Caco-2 (cell line): Measurements from ENCODE around the gene ANKAR. TPM values are rescaled to one million over a fixed set of nuclear protein-coding genes. Genes with fewer than 3 reads are reported as not detected.
"Not testable (repeated sequence)": the region's sequence is repeated elsewhere in the genome, so short reads cannot be mapped to it uniquely, and the experiment has no call there.

ENCODE experiments used
- BruUV-seq: library from RNA; stranded (reverse); fragments of 400-500 nt; replicated peaks from 2 replicates; lab custom pipeline; 2021; lab: Mats Ljungman, UMichigan
- CTCF ChIA-PET: fragments of 300-600 bp; sonication (Branson Sonifier 250); formaldehyde crosslinking; loops from one replicate; lab custom pipeline; 2022; ENCODE audit warnings: antibody characterized with exemption; lab: Charles Lee
- POLR2A ChIA-PET: fragments of 300-600 bp; sonication (Branson Sonifier 250); formaldehyde crosslinking; loops from one replicate; lab custom pipeline; 2022; ENCODE audit warnings: antibody characterized with exemption; lab: Charles Lee
- DNase-seq, 2 experiments: peaks; one replicate each; pipeline versions ENCODE4 v3.0.0 to v3.0.0-alpha.2; 2020 to 2022
- H3K27me3 ChIP-seq: replicated peaks from 2 replicates; pipeline ENCODE4 v1.6.0; 2011; ENCODE audit warnings: low read length; ENCODE audit not compliant: control insufficient read depth, insufficient read depth
- H3K36me3 ChIP-seq: 2 replicates; pipeline ENCODE4 v1.5.1; 2011; ENCODE audit warnings: low read length; ENCODE audit not compliant: control insufficient read depth, insufficient read depth
- H3K4me1 ChIP-seq: fragments of 250-450 bp; sonication (Bioruptor Pico); 2 replicates; pipeline ENCODE4 v1.5.1; 2020; ENCODE audit warnings: mild to moderate bottlenecking
- H3K4me3 ChIP-seq: 2 replicates; pipeline ENCODE4 v1.5.1; 2011; ENCODE audit warnings: low read depth, mild to moderate bottlenecking, control low read depth, low read length
- H3K9me3 ChIP-seq: fragments of 250-450 bp; sonication (Bioruptor Pico); 2 replicates; pipeline ENCODE4 v1.5.1; 2020; ENCODE audit warnings: mild to moderate bottlenecking, moderate library complexity
- H3K27ac Mint-ChIP-seq: one replicate; pipeline ENCODE4 v1.8.0; 2022; ENCODE audit warnings: mixed read lengths; ENCODE audit not compliant: unreplicated experiment
- H3K27me3 Mint-ChIP-seq: one replicate; pipeline ENCODE4 v1.8.0; 2022; ENCODE audit warnings: mixed read lengths; ENCODE audit not compliant: insufficient read depth, unreplicated experiment
- H3K36me3 Mint-ChIP-seq: one replicate; pipeline ENCODE4 v1.8.0; 2022; ENCODE audit warnings: mild to moderate bottlenecking, mixed read lengths; ENCODE audit not compliant: insufficient read depth, unreplicated experiment
- H3K4me1 Mint-ChIP-seq: one replicate; pipeline ENCODE4 v1.8.0; 2022; ENCODE audit warnings: low read depth, mixed read lengths; ENCODE audit not compliant: unreplicated experiment
- H3K4me3 Mint-ChIP-seq: one replicate; pipeline ENCODE4 v1.8.0; 2022; ENCODE audit warnings: mild to moderate bottlenecking, moderate library complexity, mixed read lengths; ENCODE audit not compliant: unreplicated experiment
- H3K9me3 Mint-ChIP-seq: one replicate; pipeline ENCODE4 v1.8.0; 2022; ENCODE audit warnings: mixed read lengths; ENCODE audit not compliant: unreplicated experiment
- CTCF ChIP-seq, 2 experiments: fragments of 200-600 bp in 1 of 2; IDR thresholded peaks; 1 replicate in 1 of 2; 2 replicates in 1 of 2; pipeline versions ENCODE4 v1.5.1 to v1.8.0; 2011 to 2022; ENCODE audit warnings: antibody characterized with exemption in 1 of 2, control low read depth in 1 of 2, inconsistent platforms in 1 of 2, low read depth in 1 of 2, low read length in 1 of 2, mild to moderate bottlenecking in 1 of 2, moderate library complexity in 1 of 2; ENCODE audit not compliant: insufficient read depth in 1 of 2, severe bottlenecking in 1 of 2, unreplicated experiment in 1 of 2
- intact Hi-C: fragments of 100-400 bp; cut with micrococcal nuclease; formaldehyde crosslinking; loops from one replicate; pipeline ENCODE4 v1.10.0; 2022; ENCODE audit not compliant: unreplicated experiment
- total RNA-seq: library from RNA; stranded (reverse); gene quantifications from 2 replicates; pipeline ENCODE4 v1.2.3, GENCODE V29; 2022

ANKAR gene
- total RNA-seq, 1 experiment from 2014 or later, result 4.7 TPM

GRCh38 chr2:189702071-189702470 lies 27.6 kb downstream of the ANKAR start:
- no peaks in the 10 kb centered on the region for H3K4me1 ChIP-seq
- Mint-ChIP-seq H3K4me3 (no peak overlapping the region), H3K4me1 (no peaks in the 10 kb centered on the region), H3K9me3 (no peaks in the 10 kb centered on the region), H3K27ac (no peak overlapping the region), H3K27me3 (no peaks in the 10 kb centered on the region), H3K36me3 (no peaks in the 10 kb centered on the region)
- BruUV-seq, result no TSS peak
- no peaks in the 10 kb centered on the region for H3K9me3 ChIP-seq
- TF ChIP-seq CTCF (IDR thresholded peaks at IDR 0.05; ENCODE audit: insufficient read depth in 1 of 2, low read depth in 1 of 2, low read length in 1 of 2, severe bottlenecking in 1 of 2, unreplicated experiment in 1 of 2), result peak; percentile 31 to 41
- ChIA-PET CTCF (no interaction called here), POLR2A (no interaction called here)
- H3K27me3 ChIP-seq, result no peaks in the 10 kb centered on the region
- H3K36me3 ChIP-seq, result no peaks in the 10 kb centered on the region
- intact Hi-C loops, result loop anchor here (1.0 kb wide), 1 partner anchor 28 kb away; the partner anchor contains the start of gene ANKAR
- DNase-seq, result peak in 1 of 2 experiments; percentile 22
- no peak overlapping the region for H3K4me3 ChIP-seq

GRCh38 chr2:189709501-189710221 lies 35.2 kb downstream of the ANKAR start:
- Histone ChIP-seq H3K36me3 (no peaks in the 10 kb centered on the region), H3K27me3 (no peaks in the 10 kb centered on the region), H3K4me3 (no peak overlapping the region), H3K4me1 (no peaks in the 10 kb centered on the region), H3K9me3 (no peaks in the 10 kb centered on the region)
- Mint-ChIP-seq H3K36me3 (peaks cover 5% of the 10 kb centered on the region), H3K4me3 (no peak overlapping the region), H3K27ac (no peak overlapping the region), H3K4me1 (no peaks in the 10 kb centered on the region), H3K27me3 (no peaks in the 10 kb centered on the region), H3K9me3 (peaks cover 13% of the 10 kb centered on the region)
- no peak for TF ChIP-seq CTCF (IDR thresholded peaks at IDR 0.05; ENCODE audit: insufficient read depth in 1 of 2, low read depth in 1 of 2, low read length in 1 of 2, severe bottlenecking in 1 of 2, unreplicated experiment in 1 of 2)
- intact Hi-C loops, result no loop called here
- DNase-seq, result no peak
- CTCF ChIA-PET, result no interaction called here
- BruUV-seq, result no TSS peak
- POLR2A ChIA-PET, result no interaction called here

GRCh38 chr2:189717593-189717992 lies 43.1 kb downstream of the ANKAR start:
- H3K36me3 Mint-ChIP-seq, H3K4me1 Mint-ChIP-seq, BruUV-seq, DNase-seq, H3K36me3 ChIP-seq, H3K4me3 Mint-ChIP-seq, H3K27ac Mint-ChIP-seq, H3K27me3 Mint-ChIP-seq, POLR2A ChIA-PET, intact Hi-C loops, CTCF ChIA-PET, H3K27me3 ChIP-seq, H3K4me1 ChIP-seq, H3K9me3 ChIP-seq, H3K4me3 ChIP-seq: not testable (repeated sequence)
- peaks cover 18% of the 10 kb centered on the region for H3K9me3 Mint-ChIP-seq
